Stimulated activated CD4-positive, alpha-beta T cell treated with anti-CD3 and anti-CD28 coated beads, Interleukin-2, amount 100 ng/mL, for 24 hours (primary cell): ENCODE measurements around the gene SLC2A2.

Experiments used
- DNase-seq, 2 donors: peaks; one replicate each; pipeline ENCODE4 v3.0.0-alpha.2; 2020

The SLC2A2 gene

GRCh38 chr3:171026597-171027293, at the start of gene SLC2A2:
Gene SLC2A2, minus strand, starts transcription at chr3:171026720. Its CDS starts 50 bp downstream, at chr3:171026670.
- DNase-seq, result no peak

- DNase-seq, result no peak
These were observed 45.9 kb upstream of the SLC2A2 start for GRCh38 chr3:171072432-171072831.

- DNase-seq, result no peak
These were observed 42.1 kb upstream of the SLC2A2 start for GRCh38 chr3:171068658-171069057.

- DNase-seq, result no peak
These were observed 39.7 kb upstream of the SLC2A2 start for GRCh38 chr3:171066206-171066605.

- DNase-seq, result no peak
These were observed 39.2 kb upstream of the SLC2A2 start for GRCh38 chr3:171065732-171066131.

- DNase-seq, result no peak
These were observed 37.9 kb upstream of the SLC2A2 start for GRCh38 chr3:171064461-171064860.

- DNase-seq, result no peak
These were observed 35.2 kb upstream of the SLC2A2 start for GRCh38 chr3:171061749-171062148.

GRCh38 chr3:171059978-171060377, 33.5 kb upstream of the SLC2A2 start:
- no peak for DNase-seq

- DNase-seq, result no peak
These were observed 32.5 kb upstream of the SLC2A2 start for GRCh38 chr3:171058873-171059603.

- no peak for DNase-seq
These were observed 31.5 kb upstream of the SLC2A2 start for GRCh38 chr3:171058058-171058457.

- DNase-seq, result no peak
These were observed 30.6 kb upstream of the SLC2A2 start for GRCh38 chr3:171057072-171057471.

GRCh38 chr3:171056528-171056927, 30.0 kb upstream of the SLC2A2 start:
- no peak for DNase-seq

- DNase-seq, result no peak
These were observed 29.0 kb upstream of the SLC2A2 start for GRCh38 chr3:171055336-171056178.

- DNase-seq, result no peak
These were observed 28.4 kb upstream of the SLC2A2 start for GRCh38 chr3:171054921-171055320.

- DNase-seq, result no peak
These were observed 27.7 kb upstream of the SLC2A2 start for GRCh38 chr3:171054231-171054630.

- peak; percentile 44 to 50 for DNase-seq
These were observed 23.4 kb upstream of the SLC2A2 start for GRCh38 chr3:171049861-171050444.

GRCh38 chr3:171046760-171047159, 20.2 kb upstream of the SLC2A2 start:
- no peak for DNase-seq

- no peak for DNase-seq
These were observed 18.6 kb upstream of the SLC2A2 start for GRCh38 chr3:171044835-171045793.

- DNase-seq, result no peak
These were observed 17.9 kb upstream of the SLC2A2 start for GRCh38 chr3:171044384-171044783.

- DNase-seq, result no peak
These were observed 13.2 kb upstream of the SLC2A2 start for GRCh38 chr3:171039674-171040073.

GRCh38 chr3:171038342-171038741, 11.8 kb upstream of the SLC2A2 start:
- no peak for DNase-seq

- DNase-seq, result no peak
These were observed 2.3 kb upstream of the SLC2A2 start for GRCh38 chr3:171028779-171029232.
